Stomach (tissue), 4 donors: Measurements from ENCODE around the gene CCDC97.

Experiments used
- EP300 ChIP-seq: sonication (generic); formaldehyde crosslinking; IDR thresholded peaks from one replicate; pipeline ENCODE4 v1.6.1; 2017; ENCODE audit warnings: antibody characterized with exemption
- POLR2A ChIP-seq, 4 donors: fragments of 450-650 bp; IDR thresholded peaks; one replicate each; pipeline ENCODE4 v1.6.1; 2016; ENCODE audit warnings: antibody characterized with exemption in 4 of 4, control low read depth in 2 of 4, mild to moderate bottlenecking in 1 of 4, moderate library complexity in 1 of 4
- TF ChIP-seq, protein P1 (sequence below), 7 experiments: fragments of 450-650 bp in 4 of 7; fragments of 200-600 bp in 3 of 7; sonication (generic) in 3 of 7; IDR thresholded peaks; one replicate each; pipeline ENCODE4 v1.5.1; 2016 to 2019; ENCODE audit warnings: antibody characterized with exemption in 7 of 7, control low read depth in 2 of 7, mild to moderate bottlenecking in 1 of 7

DNA sequence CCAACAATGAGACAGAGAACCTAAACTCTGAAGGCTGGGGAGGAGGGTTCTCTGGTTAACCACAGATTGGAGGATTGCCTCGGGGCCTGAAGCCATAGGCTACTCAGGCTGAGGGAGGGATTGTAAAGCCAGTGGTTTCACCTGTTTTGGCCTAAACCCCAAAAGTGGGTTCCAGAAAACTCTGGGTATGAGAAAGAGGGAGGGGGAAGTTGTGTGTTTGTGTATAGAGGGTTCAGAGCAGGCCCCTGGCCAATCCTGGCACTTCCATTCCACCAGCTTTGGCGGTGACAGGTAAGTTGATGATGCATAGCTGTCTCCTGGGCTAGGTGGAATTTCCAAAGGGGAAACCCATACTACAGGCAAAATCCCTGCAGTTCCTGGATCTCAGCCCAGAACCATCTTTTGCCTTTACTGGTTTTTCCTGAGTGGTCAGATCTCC is 13.5 kb upstream of the CCDC97 start:
- TF ChIP-seq EP300 (no peak), POLR2A (IDR thresholded peaks at IDR 0.05) (no peak)
- TF ChIP-seq, protein P1, sequence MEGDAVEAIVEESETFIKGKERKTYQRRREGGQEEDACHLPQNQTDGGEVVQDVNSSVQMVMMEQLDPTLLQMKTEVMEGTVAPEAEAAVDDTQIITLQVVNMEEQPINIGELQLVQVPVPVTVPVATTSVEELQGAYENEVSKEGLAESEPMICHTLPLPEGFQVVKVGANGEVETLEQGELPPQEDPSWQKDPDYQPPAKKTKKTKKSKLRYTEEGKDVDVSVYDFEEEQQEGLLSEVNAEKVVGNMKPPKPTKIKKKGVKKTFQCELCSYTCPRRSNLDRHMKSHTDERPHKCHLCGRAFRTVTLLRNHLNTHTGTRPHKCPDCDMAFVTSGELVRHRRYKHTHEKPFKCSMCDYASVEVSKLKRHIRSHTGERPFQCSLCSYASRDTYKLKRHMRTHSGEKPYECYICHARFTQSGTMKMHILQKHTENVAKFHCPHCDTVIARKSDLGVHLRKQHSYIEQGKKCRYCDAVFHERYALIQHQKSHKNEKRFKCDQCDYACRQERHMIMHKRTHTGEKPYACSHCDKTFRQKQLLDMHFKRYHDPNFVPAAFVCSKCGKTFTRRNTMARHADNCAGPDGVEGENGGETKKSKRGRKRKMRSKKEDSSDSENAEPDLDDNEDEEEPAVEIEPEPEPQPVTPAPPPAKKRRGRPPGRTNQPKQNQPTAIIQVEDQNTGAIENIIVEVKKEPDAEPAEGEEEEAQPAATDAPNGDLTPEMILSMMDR (IDR thresholded peaks at IDR 0.05) = no peak
